Endothelial cell (in vitro differentiated cells): ENCODE measurements around the gene ATP2A3. TPM values are rescaled to one million over a fixed set of nuclear protein-coding genes. Genes with fewer than 3 reads are reported as not detected.

Experiments used
- DNase-seq: peaks from one replicate; pipeline ENCODE4 v3.0.0; 2021; ENCODE audit warnings: low spot score
- H3K27ac Mint-ChIP-seq: one replicate; pipeline ENCODE4 v1.8.0; 2021; ENCODE audit warnings: mixed read lengths, inconsistent platforms; ENCODE audit not compliant: unreplicated experiment
- H3K27me3 Mint-ChIP-seq: one replicate; pipeline ENCODE4 v1.8.0; 2021; ENCODE audit warnings: mild to moderate bottlenecking, moderate library complexity, mixed read lengths, inconsistent platforms; ENCODE audit not compliant: unreplicated experiment
- H3K36me3 Mint-ChIP-seq: one replicate; pipeline ENCODE4 v1.8.0; 2021; ENCODE audit warnings: mild to moderate bottlenecking, low read depth, mixed read lengths, inconsistent platforms; ENCODE audit not compliant: unreplicated experiment
- H3K4me1 Mint-ChIP-seq: one replicate; pipeline ENCODE4 v1.8.0; 2021; ENCODE audit warnings: mild to moderate bottlenecking, mixed read lengths, inconsistent platforms; ENCODE audit not compliant: unreplicated experiment
- H3K4me3 Mint-ChIP-seq: one replicate; pipeline ENCODE4 v1.8.0; 2021; ENCODE audit warnings: mild to moderate bottlenecking, mixed read lengths, inconsistent platforms; ENCODE audit not compliant: unreplicated experiment
- H3K9me3 Mint-ChIP-seq: one replicate; pipeline ENCODE4 v1.8.0; 2021; ENCODE audit warnings: mixed read lengths, inconsistent platforms; ENCODE audit not compliant: unreplicated experiment
- CTCF ChIP-seq: fragments of 200-600 bp; sonication (generic); IDR thresholded peaks from one replicate; pipeline ENCODE4 v1.5.0; 2021; ENCODE audit warnings: antibody characterized with exemption; ENCODE audit not compliant: unreplicated experiment
- total RNA-seq: library from RNA; stranded (reverse); fragmentation: NEBNext Ultra II Directional; extraction: Animal tissue kit (Norgen Biotek cat#: 25700); gene quantifications from one replicate; pipeline ENCODE4 v1.2.1, GENCODE V29; 2021; ENCODE audit not compliant: unreplicated experiment

ATP2A3 gene
- total RNA-seq, 1 donor from 2014 or later, result 116 TPM

GRCh38 chr17:3982541-3983017, 18.3 kb upstream of the ATP2A3 start:
- Mint-ChIP-seq H3K9me3 (no peaks in the 10 kb centered on the region), H3K27ac (no peak overlapping the region), H3K4me3 (no peak overlapping the region), H3K36me3 (peaks cover 3% of the 10 kb centered on the region), H3K4me1 (peaks cover 46% of the 10 kb centered on the region), H3K27me3 (peaks cover 26% of the 10 kb centered on the region)
- no peak for DNase-seq
- TF ChIP-seq CTCF, result no peak

GRCh38 chr17:3982113-3982512, 17.9 kb upstream of the ATP2A3 start:
- peaks cover 3% of the 10 kb centered on the region for H3K36me3 Mint-ChIP-seq
- no peak overlapping the region for H3K4me3 Mint-ChIP-seq
- no peaks in the 10 kb centered on the region for H3K9me3 Mint-ChIP-seq
- peaks cover 23% of the 10 kb centered on the region for H3K27me3 Mint-ChIP-seq
- no peak for TF ChIP-seq CTCF
- no peak overlapping the region for H3K27ac Mint-ChIP-seq
- peaks cover 46% of the 10 kb centered on the region for H3K4me1 Mint-ChIP-seq
- DNase-seq, result no peak

- H3K27ac Mint-ChIP-seq, result no peak overlapping the region
- H3K9me3 Mint-ChIP-seq, result no peaks in the 10 kb centered on the region
- peaks cover 3% of the 10 kb centered on the region for H3K36me3 Mint-ChIP-seq
- no peak for DNase-seq
- TF ChIP-seq CTCF, result no peak
- peaks cover 47% of the 10 kb centered on the region for H3K4me1 Mint-ChIP-seq
- H3K27me3 Mint-ChIP-seq, result peaks cover 22% of the 10 kb centered on the region
- no peak overlapping the region for H3K4me3 Mint-ChIP-seq
Observed at GRCh38 chr17:3981455-3981854, 17.2 kb upstream of the ATP2A3 start.

- H3K9me3 Mint-ChIP-seq, result no peaks in the 10 kb centered on the region
- peaks cover 23% of the 10 kb centered on the region for H3K27me3 Mint-ChIP-seq
- peak; percentile 2 for DNase-seq
- H3K4me1 Mint-ChIP-seq, result peaks cover 39% of the 10 kb centered on the region
- H3K36me3 Mint-ChIP-seq, result peaks cover 3% of the 10 kb centered on the region
- H3K4me3 Mint-ChIP-seq, result no peak overlapping the region
- H3K27ac Mint-ChIP-seq, result peak overlapping the region; percentile 61
- no peak for TF ChIP-seq CTCF
Observed at GRCh38 chr17:3980381-3981014, 16.3 kb upstream of the ATP2A3 start.

GRCh38 chr17:3979290-3979611, 15.0 kb upstream of the ATP2A3 start:
- DNase-seq, result no peak
- peaks cover 12% of the 10 kb centered on the region for H3K36me3 Mint-ChIP-seq
- H3K9me3 Mint-ChIP-seq, result peaks cover 4% of the 10 kb centered on the region
- H3K4me1 Mint-ChIP-seq, result peaks cover 43% of the 10 kb centered on the region
- no peak for TF ChIP-seq CTCF
- H3K27ac Mint-ChIP-seq, result no peak overlapping the region
- H3K27me3 Mint-ChIP-seq, result peaks cover 25% of the 10 kb centered on the region
- H3K4me3 Mint-ChIP-seq, result no peak overlapping the region
